WERI-Rb-1 (cell line): ENCODE results near the gene RXFP1.

Experiments
- DNase-seq: peaks from one replicate; pipeline ENCODE4 v3.0.0-alpha.2; 2020
- H3K27ac ChIP-seq: fragments of 250-450 bp; sonication (Bioruptor Pico); 2 replicates; pipeline ENCODE4 v1.5.1; 2020; ENCODE audit warnings: mild to moderate bottlenecking, moderate library complexity
- H3K27me3 ChIP-seq: fragments of 250-450 bp; sonication (Bioruptor Pico); 2 replicates; pipeline ENCODE4 v1.5.1; 2021; ENCODE audit warnings: mild to moderate bottlenecking, low read depth, moderate library complexity; ENCODE audit not compliant: insufficient read depth, severe bottlenecking
- H3K36me3 ChIP-seq: fragments of 250-450 bp; sonication (Bioruptor Pico); 2 replicates; pipeline ENCODE4 v1.5.1; 2020; ENCODE audit warnings: mild to moderate bottlenecking, moderate library complexity
- H3K4me3 ChIP-seq: 2 replicates; pipeline ENCODE4 v1.5.1; 2011; ENCODE audit warnings: low read depth, mild to moderate bottlenecking, control low read depth, low read length
- H3K9me3 ChIP-seq: fragments of 250-450 bp; sonication (Bioruptor Pico); 2 replicates; pipeline ENCODE4 v1.5.1; 2021; ENCODE audit warnings: mild to moderate bottlenecking, moderate library complexity; ENCODE audit not compliant: severe bottlenecking
- CTCF ChIP-seq: IDR thresholded peaks from 2 replicates; pipeline ENCODE4 v1.5.1; 2011; ENCODE audit warnings: low read depth, mild to moderate bottlenecking, control low read depth, inconsistent platforms, low read length

RXFP1 gene

GRCh38 chr4:158604369-158604768, 82.7 kb downstream of the RXFP1 start:
- no peak for TF ChIP-seq CTCF
- no peaks in the 10 kb centered on the region for H3K27me3 ChIP-seq
- DNase-seq: no peak

GRCh38 chr4:158605393-158605792, 83.7 kb downstream of the RXFP1 start:
- H3K27ac ChIP-seq: no peak overlapping the region
- no peaks in the 10 kb centered on the region for H3K27me3 ChIP-seq
- no peak for DNase-seq
- H3K36me3 ChIP-seq: no peaks in the 10 kb centered on the region
- no peak for TF ChIP-seq CTCF
- no peaks in the 10 kb centered on the region for H3K9me3 ChIP-seq
- H3K4me3 ChIP-seq: no peak overlapping the region

More at GRCh38 chr4:158604369-158604768, 82.7 kb downstream of the RXFP1 start:
- Histone ChIP-seq H3K4me3 (no peak overlapping the region), H3K36me3 (no peaks in the 10 kb centered on the region), H3K9me3 (no peaks in the 10 kb centered on the region), H3K27ac (no peak overlapping the region)

GRCh38 chr4:158606969-158607368, 85.3 kb downstream of the RXFP1 start:
- TF ChIP-seq CTCF: no peak
- no peak overlapping the region for H3K4me3 ChIP-seq
- H3K27me3 ChIP-seq: no peaks in the 10 kb centered on the region
- no peaks in the 10 kb centered on the region for H3K36me3 ChIP-seq
- DNase-seq: no peak
- H3K9me3 ChIP-seq: no peaks in the 10 kb centered on the region
- H3K27ac ChIP-seq: no peak overlapping the region

- H3K36me3 ChIP-seq: no peaks in the 10 kb centered on the region
- H3K4me3 ChIP-seq: no peak overlapping the region
- H3K27me3 ChIP-seq: no peaks in the 10 kb centered on the region
- DNase-seq: no peak
- no peaks in the 10 kb centered on the region for H3K9me3 ChIP-seq
- no peak overlapping the region for H3K27ac ChIP-seq
- TF ChIP-seq CTCF: no peak
These were observed 87.4 kb downstream of the RXFP1 start for GRCh38 chr4:158609116-158609515.

GRCh38 chr4:158610790-158611189, 89.1 kb downstream of the RXFP1 start:
- H3K36me3 ChIP-seq: no peaks in the 10 kb centered on the region
- DNase-seq: no peak
- no peak for TF ChIP-seq CTCF
- H3K4me3 ChIP-seq: no peak overlapping the region
- H3K27ac ChIP-seq: no peak overlapping the region
- no peaks in the 10 kb centered on the region for H3K9me3 ChIP-seq
- no peaks in the 10 kb centered on the region for H3K27me3 ChIP-seq

- no peak overlapping the region for H3K4me3 ChIP-seq
- no peak overlapping the region for H3K27ac ChIP-seq
- TF ChIP-seq CTCF: no peak
- no peaks in the 10 kb centered on the region for H3K9me3 ChIP-seq
- DNase-seq: no peak
- H3K27me3 ChIP-seq: no peaks in the 10 kb centered on the region
- no peaks in the 10 kb centered on the region for H3K36me3 ChIP-seq
These were observed 91.4 kb downstream of the RXFP1 start for GRCh38 chr4:158613046-158613445.
